HepG2 (cell line): ENCODE data around the gene TGIF1. TPM values are rescaled to one million over a fixed set of nuclear protein-coding genes. Genes with fewer than 3 reads are reported as not detected.
A peak's percentile ranks its signal among the peaks of the same experiment; 100 is the strongest.

Experiments
- DPF2 ChIP-seq: sonication (generic); formaldehyde crosslinking; IDR thresholded peaks from 2 replicates; pipeline ENCODE4 v1.4.0; 2020; ENCODE audit warnings: mild to moderate bottlenecking, low read depth, missing genetic modification reagents, borderline replicate concordance
- ETV5 ChIP-seq: IDR thresholded peaks from 2 replicates; pipeline ENCODE4 v1.6.1; 2018; ENCODE audit warnings: missing biosample characterization, missing genetic modification reagents, inconsistent platforms, borderline replicate concordance
- FOXA1 ChIP-seq, 2 experiments: fragments of 450-650 bp in 1 of 2; sonication (generic) in 1 of 2; formaldehyde crosslinking in 1 of 2; IDR thresholded peaks; 2 replicates each; pipeline versions ENCODE4 v1.4.0 to v1.6.1; 2016 to 2020; ENCODE audit warnings: missing genetic modification reagents in 1 of 2
- GATAD2A ChIP-seq: IDR thresholded peaks from 2 replicates; pipeline ENCODE4 v1.6.1; 2016
- KLF9 ChIP-seq: IDR thresholded peaks from 2 replicates; pipeline ENCODE4 v1.6.1; 2016; ENCODE audit warnings: low read depth
- MXI1 ChIP-seq: IDR thresholded peaks from 3 replicates; pipeline ENCODE4 v1.6.1; 2012; ENCODE audit warnings: low read depth, low read length, inconsistent platforms, borderline replicate concordance
- NFKBIZ ChIP-seq: IDR thresholded peaks from 2 replicates; pipeline ENCODE4 v1.6.1; 2018; ENCODE audit warnings: missing genetic modification reagents, missing compliant biosample characterization
- SIX4 ChIP-seq: sonication (generic); formaldehyde crosslinking; IDR thresholded peaks from 2 replicates; pipeline ENCODE4 v1.4.0; 2020; ENCODE audit warnings: missing genetic modification reagents
- SSRP1 ChIP-seq: IDR thresholded peaks from 2 replicates; pipeline ENCODE4 v1.6.1; 2016; ENCODE audit warnings: control low read depth
- ZNF124 ChIP-seq: sonication (generic); formaldehyde crosslinking; IDR thresholded peaks from 2 replicates; pipeline ENCODE4 v1.4.0; 2020; ENCODE audit warnings: missing genetic modification reagents
- ZNF326 ChIP-seq: sonication (generic); formaldehyde crosslinking; IDR thresholded peaks from 2 replicates; pipeline ENCODE4 v1.4.0; 2020; ENCODE audit warnings: missing genetic modification reagents, borderline replicate concordance
- ZNF564 ChIP-seq: sonication (generic); formaldehyde crosslinking; IDR thresholded peaks from 2 replicates; pipeline ENCODE4 v1.8.1; 2023; ENCODE audit warnings: mild to moderate bottlenecking, missing genetic modification reagents
- ZNF713 ChIP-seq: sonication (generic); formaldehyde crosslinking; IDR thresholded peaks from 2 replicates; pipeline ENCODE4 v1.4.0; 2020; ENCODE audit warnings: mild to moderate bottlenecking, missing genetic modification reagents
- polyA plus RNA-seq, 8 experiments: library from polyadenylated mRNA; depleted of rRNA in 3 of 8; stranded (reverse) in 7 of 8; unstranded in 1 of 8; fragments of >200 nt; fragmentation: Illumina TruSeq in 4 of 8; extraction: Trizol in 4 of 8; gene quantifications; 2 replicates each; pipeline versions ENCODE4 v1.2.1 to v1.2.3, GENCODE V29; 2011 to 2016; ENCODE audit warnings: low read depth in 4 of 8, missing spikeins in 1 of 8, mixed read lengths in 1 of 8; ENCODE audit not compliant: insufficient read depth in 1 of 8
- total RNA-seq, 5 experiments: library from RNA; depleted of rRNA; stranded (reverse); fragments of >200 nt; fragmentation: Illumina TruSeq; extraction: Trizol; gene quantifications; 2 replicates each; pipeline ENCODE4 v1.2.3, GENCODE V29; 2016; ENCODE audit warnings: low read depth in 1 of 5
- TF ChIP-seq, protein P1 (sequence below): sonication (generic); formaldehyde crosslinking; IDR thresholded peaks from 2 replicates; pipeline ENCODE4 v1.4.0; 2020; ENCODE audit warnings: missing genetic modification reagents, borderline replicate concordance
- TF ChIP-seq, protein P2 (sequence below): sonication (generic); formaldehyde crosslinking; conservative IDR thresholded peaks from 2 replicates; pipeline ENCODE4 v1.5.0; 2020; ENCODE audit warnings: missing genetic modification reagents
- TF ChIP-seq, protein P3 (sequence below): sonication (generic); formaldehyde crosslinking; IDR thresholded peaks from 2 replicates; pipeline ENCODE4 v1.4.0; 2020; ENCODE audit warnings: mild to moderate bottlenecking, missing genetic modification reagents
- TF ChIP-seq, protein P4 (sequence below): conservative IDR thresholded peaks from 2 replicates; pipeline ENCODE4 v1.6.1; 2018; ENCODE audit warnings: missing genetic modification reagents
- TF ChIP-seq, protein P5 (sequence below): sonication (generic); formaldehyde crosslinking; IDR thresholded peaks from 2 replicates; pipeline ENCODE4 v1.4.0; 2020; ENCODE audit warnings: missing genetic modification reagents, borderline replicate concordance
- TF ChIP-seq, protein P6 (sequence below): sonication (generic); formaldehyde crosslinking; IDR thresholded peaks from 2 replicates; pipeline ENCODE4 v1.5.1; 2020; ENCODE audit warnings: missing genetic modification reagents, mild to moderate bottlenecking, borderline replicate concordance

The TGIF1 gene
- total and polyA plus RNA-seq, 2 of the 13 experiments (the other 11 are each of a cell fraction or from before 2014, with no cell fraction given), result 50.0 to 76.1 TPM

DNA sequence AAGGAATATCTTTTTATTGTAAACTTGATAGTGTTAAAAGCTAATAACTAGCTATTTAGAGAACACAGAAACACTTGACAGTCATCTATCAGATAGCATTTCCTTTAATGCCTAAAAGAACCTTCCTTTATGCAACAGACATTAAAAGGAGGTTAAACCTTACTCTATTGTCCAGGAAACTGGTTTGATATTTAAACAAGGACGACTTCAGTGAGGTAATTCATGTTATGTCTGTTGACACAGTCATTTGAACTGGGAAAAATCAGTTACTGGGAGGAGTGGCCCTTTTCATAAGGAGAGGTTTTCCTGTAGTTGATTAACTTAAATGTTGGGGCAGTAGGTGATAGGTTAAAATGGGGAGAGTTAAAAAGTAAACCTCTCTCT lies 6.7 kb downstream of the TGIF1 start (continued):
- TF ChIP-seq FOXA1 (IDR thresholded peaks at IDR 0.05) (peak; percentile 42; the same call in 1 of the 2 replicates), FOXA1 (CRISPR knock-in tag; IDR thresholded peaks at IDR 0.05) (peak; percentile 88), DPF2 (0 out of 2 replicates have a peak, but pooled peaks have one; percentile 41), ZNF713 (CRISPR knock-in tag) (no peak), NFKBIZ (0 out of 2 replicates have a peak, but pooled peaks have one; percentile 17), ZNF124 (CRISPR knock-in tag) (0 out of 2 replicates have a peak, but pooled peaks have one; percentile 32), SSRP1 (CRISPR knock-in tag) (no peak), GATAD2A (peak; percentile 84), MXI1 (0 out of 3 replicates have a peak, but pooled peaks have one; percentile 19), KLF9 (0 out of 2 replicates have a peak, but pooled peaks have one; percentile 31), SIX4 (peak; percentile 87), ZNF564 (CRISPR knock-in tag) (no peak), ETV5 (CRISPR knock-in tag) (no peak; the same call in 1 of the 2 replicates), ZNF326 (CRISPR knock-in tag) (no peak)
- TF ChIP-seq, protein P1, sequence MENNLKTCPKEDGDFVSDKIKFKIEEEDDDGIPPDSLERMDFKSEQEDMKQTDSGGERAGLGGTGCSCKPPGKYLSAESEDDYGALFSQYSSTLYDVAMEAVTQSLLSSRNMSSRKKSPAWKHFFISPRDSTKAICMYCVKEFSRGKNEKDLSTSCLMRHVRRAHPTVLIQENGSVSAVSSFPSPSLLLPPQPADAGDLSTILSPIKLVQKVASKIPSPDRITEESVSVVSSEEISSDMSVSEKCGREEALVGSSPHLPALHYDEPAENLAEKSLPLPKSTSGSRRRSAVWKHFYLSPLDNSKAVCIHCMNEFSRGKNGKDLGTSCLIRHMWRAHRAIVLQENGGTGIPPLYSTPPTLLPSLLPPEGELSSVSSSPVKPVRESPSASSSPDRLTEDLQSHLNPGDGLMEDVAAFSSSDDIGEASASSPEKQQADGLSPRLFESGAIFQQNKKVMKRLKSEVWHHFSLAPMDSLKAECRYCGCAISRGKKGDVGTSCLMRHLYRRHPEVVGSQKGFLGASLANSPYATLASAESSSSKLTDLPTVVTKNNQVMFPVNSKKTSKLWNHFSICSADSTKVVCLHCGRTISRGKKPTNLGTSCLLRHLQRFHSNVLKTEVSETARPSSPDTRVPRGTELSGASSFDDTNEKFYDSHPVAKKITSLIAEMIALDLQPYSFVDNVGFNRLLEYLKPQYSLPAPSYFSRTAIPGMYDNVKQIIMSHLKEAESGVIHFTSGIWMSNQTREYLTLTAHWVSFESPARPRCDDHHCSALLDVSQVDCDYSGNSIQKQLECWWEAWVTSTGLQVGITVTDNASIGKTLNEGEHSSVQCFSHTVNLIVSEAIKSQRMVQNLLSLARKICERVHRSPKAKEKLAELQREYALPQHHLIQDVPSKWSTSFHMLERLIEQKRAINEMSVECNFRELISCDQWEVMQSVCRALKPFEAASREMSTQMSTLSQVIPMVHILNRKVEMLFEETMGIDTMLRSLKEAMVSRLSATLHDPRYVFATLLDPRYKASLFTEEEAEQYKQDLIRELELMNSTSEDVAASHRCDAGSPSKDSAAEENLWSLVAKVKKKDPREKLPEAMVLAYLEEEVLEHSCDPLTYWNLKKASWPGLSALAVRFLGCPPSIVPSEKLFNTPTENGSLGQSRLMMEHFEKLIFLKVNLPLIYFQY, result no peak
- TF ChIP-seq, protein P2, sequence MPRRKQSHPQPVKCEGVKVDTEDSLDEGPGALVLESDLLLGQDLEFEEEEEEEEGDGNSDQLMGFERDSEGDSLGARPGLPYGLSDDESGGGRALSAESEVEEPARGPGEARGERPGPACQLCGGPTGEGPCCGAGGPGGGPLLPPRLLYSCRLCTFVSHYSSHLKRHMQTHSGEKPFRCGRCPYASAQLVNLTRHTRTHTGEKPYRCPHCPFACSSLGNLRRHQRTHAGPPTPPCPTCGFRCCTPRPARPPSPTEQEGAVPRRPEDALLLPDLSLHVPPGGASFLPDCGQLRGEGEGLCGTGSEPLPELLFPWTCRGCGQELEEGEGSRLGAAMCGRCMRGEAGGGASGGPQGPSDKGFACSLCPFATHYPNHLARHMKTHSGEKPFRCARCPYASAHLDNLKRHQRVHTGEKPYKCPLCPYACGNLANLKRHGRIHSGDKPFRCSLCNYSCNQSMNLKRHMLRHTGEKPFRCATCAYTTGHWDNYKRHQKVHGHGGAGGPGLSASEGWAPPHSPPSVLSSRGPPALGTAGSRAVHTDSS (CRISPR knock-in tag), result no peak
- TF ChIP-seq, protein P3, sequence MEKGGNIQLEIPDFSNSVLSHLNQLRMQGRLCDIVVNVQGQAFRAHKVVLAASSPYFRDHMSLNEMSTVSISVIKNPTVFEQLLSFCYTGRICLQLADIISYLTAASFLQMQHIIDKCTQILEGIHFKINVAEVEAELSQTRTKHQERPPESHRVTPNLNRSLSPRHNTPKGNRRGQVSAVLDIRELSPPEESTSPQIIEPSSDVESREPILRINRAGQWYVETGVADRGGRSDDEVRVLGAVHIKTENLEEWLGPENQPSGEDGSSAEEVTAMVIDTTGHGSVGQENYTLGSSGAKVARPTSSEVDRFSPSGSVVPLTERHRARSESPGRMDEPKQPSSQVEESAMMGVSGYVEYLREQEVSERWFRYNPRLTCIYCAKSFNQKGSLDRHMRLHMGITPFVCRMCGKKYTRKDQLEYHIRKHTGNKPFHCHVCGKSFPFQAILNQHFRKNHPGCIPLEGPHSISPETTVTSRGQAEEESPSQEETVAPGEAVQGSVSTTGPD (CRISPR knock-in tag), result no peak
- TF ChIP-seq, protein P4, sequence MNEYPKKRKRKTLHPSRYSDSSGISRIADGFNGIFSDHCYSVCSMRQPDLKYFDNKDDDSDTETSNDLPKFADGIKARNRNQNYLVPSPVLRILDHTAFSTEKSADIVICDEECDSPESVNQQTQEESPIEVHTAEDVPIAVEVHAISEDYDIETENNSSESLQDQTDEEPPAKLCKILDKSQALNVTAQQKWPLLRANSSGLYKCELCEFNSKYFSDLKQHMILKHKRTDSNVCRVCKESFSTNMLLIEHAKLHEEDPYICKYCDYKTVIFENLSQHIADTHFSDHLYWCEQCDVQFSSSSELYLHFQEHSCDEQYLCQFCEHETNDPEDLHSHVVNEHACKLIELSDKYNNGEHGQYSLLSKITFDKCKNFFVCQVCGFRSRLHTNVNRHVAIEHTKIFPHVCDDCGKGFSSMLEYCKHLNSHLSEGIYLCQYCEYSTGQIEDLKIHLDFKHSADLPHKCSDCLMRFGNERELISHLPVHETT (CRISPR knock-in tag), result no peak
- TF ChIP-seq, protein P5, sequence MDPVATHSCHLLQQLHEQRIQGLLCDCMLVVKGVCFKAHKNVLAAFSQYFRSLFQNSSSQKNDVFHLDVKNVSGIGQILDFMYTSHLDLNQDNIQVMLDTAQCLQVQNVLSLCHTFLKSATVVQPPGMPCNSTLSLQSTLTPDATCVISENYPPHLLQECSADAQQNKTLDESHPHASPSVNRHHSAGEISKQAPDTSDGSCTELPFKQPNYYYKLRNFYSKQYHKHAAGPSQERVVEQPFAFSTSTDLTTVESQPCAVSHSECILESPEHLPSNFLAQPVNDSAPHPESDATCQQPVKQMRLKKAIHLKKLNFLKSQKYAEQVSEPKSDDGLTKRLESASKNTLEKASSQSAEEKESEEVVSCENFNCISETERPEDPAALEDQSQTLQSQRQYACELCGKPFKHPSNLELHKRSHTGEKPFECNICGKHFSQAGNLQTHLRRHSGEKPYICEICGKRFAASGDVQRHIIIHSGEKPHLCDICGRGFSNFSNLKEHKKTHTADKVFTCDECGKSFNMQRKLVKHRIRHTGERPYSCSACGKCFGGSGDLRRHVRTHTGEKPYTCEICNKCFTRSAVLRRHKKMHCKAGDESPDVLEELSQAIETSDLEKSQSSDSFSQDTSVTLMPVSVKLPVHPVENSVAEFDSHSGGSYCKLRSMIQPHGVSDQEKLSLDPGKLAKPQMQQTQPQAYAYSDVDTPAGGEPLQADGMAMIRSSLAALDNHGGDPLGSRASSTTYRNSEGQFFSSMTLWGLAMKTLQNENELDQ, result no peak
- TF ChIP-seq, protein P6, sequence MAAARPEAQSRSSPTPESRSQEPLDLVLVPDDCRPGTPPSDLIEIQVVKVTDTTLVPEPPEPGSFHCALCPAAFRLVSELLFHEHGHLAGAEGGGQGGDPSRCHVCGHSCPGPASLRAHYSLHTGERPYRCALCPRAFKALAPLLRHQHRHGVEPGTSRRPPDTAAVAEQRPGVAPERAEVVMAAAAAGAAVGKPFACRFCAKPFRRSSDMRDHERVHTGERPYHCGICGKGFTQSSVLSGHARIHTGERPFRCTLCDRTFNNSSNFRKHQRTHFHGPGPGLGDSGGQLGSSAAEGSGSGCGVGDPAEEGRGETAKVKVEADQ (CRISPR knock-in tag), result no peak
